Thymus (tissue), 11 donors: ENCODE data around the gene HAGHL. TPM values are rescaled to one million over a fixed set of nuclear protein-coding genes. Genes with fewer than 3 reads are reported as not detected.
"Not testable (repeated sequence)": the region's sequence is repeated elsewhere in the genome, so short reads cannot be mapped to it uniquely, and the experiment has no call there.

Source experiments
- DNase-seq, 9 donors: peaks; one replicate each; pipeline ENCODE4 v3.0.0-alpha.2; 2013; ENCODE audit warnings: low spot score in 9 of 9, low read depth in 6 of 9, missing footprints in 1 of 9
- H3K27ac ChIP-seq, 2 donors: one replicate each; pipeline ENCODE4 v1.5.1; 2013; ENCODE audit warnings: control low read depth in 1 of 2, low read depth in 1 of 2, low read length in 1 of 2, mild to moderate bottlenecking in 1 of 2, moderate library complexity in 1 of 2
- H3K27me3 ChIP-seq, 2 donors: one replicate each; pipeline ENCODE4 v1.5.1; 2013; ENCODE audit warnings: low read length in 1 of 2; ENCODE audit not compliant: control insufficient read depth in 2 of 2, insufficient read depth in 1 of 2
- H3K36me3 ChIP-seq, 2 donors: one replicate each; pipeline ENCODE4 v1.5.1; 2013; ENCODE audit warnings: low read length in 1 of 2, mild to moderate bottlenecking in 1 of 2, moderate library complexity in 1 of 2; ENCODE audit not compliant: control insufficient read depth in 2 of 2, insufficient read depth in 2 of 2
- H3K4me1 ChIP-seq, 2 donors: one replicate each; pipeline ENCODE4 v1.5.1; 2013; ENCODE audit warnings: low read length in 2 of 2; ENCODE audit not compliant: control insufficient read depth in 2 of 2, insufficient read depth in 2 of 2
- H3K4me3 ChIP-seq, 2 donors: one replicate each; pipeline ENCODE4 v1.5.1; 2013; ENCODE audit warnings: low read length in 2 of 2, control low read depth in 1 of 2, mild to moderate bottlenecking in 1 of 2
- H3K9me3 ChIP-seq, 2 donors: one replicate each; pipeline ENCODE4 v1.5.1; 2013; ENCODE audit warnings: low read length in 1 of 2, mild to moderate bottlenecking in 1 of 2; ENCODE audit not compliant: control insufficient read depth in 2 of 2, insufficient read depth in 1 of 2
- WGBS: extraction: QIAGEN DNeasy Blood & Tissue Kit; methylation state at CpG from one replicate; pipeline ENCODE4 v1.1.7; 2013; 5-methylcytosine and 5-hydroxymethylcytosine counted together
- polyA plus RNA-seq: library from polyadenylated mRNA; stranded (reverse); fragments of 200-250 nt; gene quantifications from one replicate; pipeline ENCODE4 v1.2.3, GENCODE V29; 2013
- total RNA-seq: library from RNA; stranded (reverse); fragments of 120-200 nt; gene quantifications from one replicate; pipeline ENCODE4 v1.2.4, GENCODE V29; 2013
- donor health status: healthy.

The HAGHL gene
- total and polyA plus RNA-seq, 2 donors, result 15.7 to 50.6 TPM

- Histone ChIP-seq H3K4me1 (peaks cover 14 to 19% of the 10 kb centered on the region in 2 donors), H3K36me3 (no peaks in the 10 kb centered on the region), H3K4me3 (no peak overlapping the region), H3K9me3 (no peaks in the 10 kb centered on the region), H3K27ac (no peak overlapping the region), H3K27me3 (peaks cover 15 to 83% of the 10 kb centered on the region in 2 donors)
- peak in 2 of 9 donors; percentile 69 to 79 for DNase-seq
- WGBS, result 14% methylated on average over 25 of the region's 25 CpGs
Measured at GRCh38 chr16:711548-712320, 15.2 kb upstream of the HAGHL start.

- H3K27ac ChIP-seq, H3K9me3 ChIP-seq, H3K4me3 ChIP-seq, H3K36me3 ChIP-seq: not testable (repeated sequence)
- peaks cover 8 to 83% of the 10 kb centered on the region in 2 donors for H3K27me3 ChIP-seq
- peak in 1 of 9 donors; percentile 55 for DNase-seq
- H3K4me1 ChIP-seq, result peaks cover 14 to 26% of the 10 kb centered on the region in 2 donors
- WGBS, result 58% methylated on average over 13 of the region's 13 CpGs
Measured at GRCh38 chr16:712740-713250, 14.1 kb upstream of the HAGHL start.

- no peak overlapping the region for H3K4me3 ChIP-seq
- 71% methylated on average over 11 of the region's 11 CpGs for WGBS
- H3K27ac ChIP-seq, result no peak overlapping the region
- H3K27me3 ChIP-seq, result peaks cover 8 to 74% of the 10 kb centered on the region in 2 donors
- H3K4me1 ChIP-seq, result peaks cover 24 to 39% of the 10 kb centered on the region in 2 donors
- no peak for DNase-seq
- no peaks in the 10 kb centered on the region for H3K36me3 ChIP-seq
- H3K9me3 ChIP-seq, result no peaks in the 10 kb centered on the region
Measured at GRCh38 chr16:714079-714478, 12.8 kb upstream of the HAGHL start.

- Histone ChIP-seq H3K27me3 (peaks cover 8 to 66% of the 10 kb centered on the region in 2 donors), H3K4me1 (peaks cover 31 to 46% of the 10 kb centered on the region in 2 donors)
- 6% methylated on average over 108 of the region's 108 CpGs for WGBS
Measured at GRCh38 chr16:714558-715476, 12.1 kb upstream of the HAGHL start, which contains the start of gene METRN. Gene METRN, plus strand, starts transcription at chr16:715118. Its CDS starts 172 bp downstream, at chr16:715290.

GRCh38 chr16:715477-716199 lies 11.3 kb upstream of the HAGHL start:
- DNase-seq, result peak in 1 of 9 donors; percentile 55
- H3K27ac ChIP-seq, result peak overlapping the region in 1 of 2 donors; percentile 18
- WGBS, result 4% methylated on average over 74 of the region's 74 CpGs

More at GRCh38 chr16:714558-715476, 12.1 kb upstream of the HAGHL start, which contains the start of gene METRN:
- Histone ChIP-seq H3K27ac (peak within 1 kb of the TSS in 1 of 2 donors; percentile 18), H3K36me3 (no peaks in the 10 kb centered on the region), H3K9me3 (no peaks in the 10 kb centered on the region), H3K4me3 (peak within 1 kb of the TSS; percentile 26 to 88)
- DNase-seq, result peak in 6 of 9 donors; percentile 75 to 92 (median 86)

GRCh38 chr16:716200-716568 lies 10.7 kb upstream of the HAGHL start:
- Histone ChIP-seq H3K27ac (no peak overlapping the region), H3K9me3 (peaks cover 0 to 3% of the 10 kb centered on the region in 2 donors)

More at GRCh38 chr16:715477-716199, 11.3 kb upstream of the HAGHL start:
- Histone ChIP-seq H3K27me3 (peaks cover 4 to 58% of the 10 kb centered on the region in 2 donors), H3K4me1 (peaks cover 33 to 54% of the 10 kb centered on the region in 2 donors), H3K9me3 (peaks cover 0 to 1% of the 10 kb centered on the region in 2 donors), H3K36me3 (no peaks in the 10 kb centered on the region), H3K4me3 (peak overlapping the region; percentile 26 to 88)

GRCh38 chr16:716768-717325 lies 10.1 kb upstream of the HAGHL start:
- peaks cover 0 to 8% of the 10 kb centered on the region in 2 donors for H3K9me3 ChIP-seq
- H3K4me1 ChIP-seq, result peaks cover 36 to 60% of the 10 kb centered on the region in 2 donors
- H3K27me3 ChIP-seq, result peaks cover 4 to 49% of the 10 kb centered on the region in 2 donors
- H3K36me3 ChIP-seq, result no peaks in the 10 kb centered on the region
- H3K27ac ChIP-seq, result no peak overlapping the region
- 94% methylated on average over 28 of the region's 29 CpGs for WGBS
- no peak for DNase-seq
- H3K4me3 ChIP-seq, result no peak overlapping the region

More at GRCh38 chr16:716200-716568, 10.7 kb upstream of the HAGHL start:
- H3K4me3 ChIP-seq, result peak overlapping the region; percentile 19 to 88
- 47% methylated on average over 12 of the region's 12 CpGs for WGBS
- H3K27me3 ChIP-seq, result peaks cover 4 to 53% of the 10 kb centered on the region in 2 donors
- no peaks in the 10 kb centered on the region for H3K36me3 ChIP-seq
- no peak for DNase-seq
- H3K4me1 ChIP-seq, result peaks cover 33 to 55% of the 10 kb centered on the region in 2 donors
